Fibroblast of skin of abdomen (primary cell): ENCODE measurements around the gene LIMS3. TPM values are rescaled to one million over a fixed set of nuclear protein-coding genes. Genes with fewer than 3 reads are reported as not detected.
"Not testable (repeated sequence)": the region's sequence is repeated elsewhere in the genome, so short reads cannot be mapped to it uniquely, and the experiment has no call there.

Experiments used
- DNase-seq: peaks from one replicate; pipeline ENCODE4 v3.0.0-alpha.2; 2013
- polyA plus RNA-seq, 2 experiments: library from polyadenylated mRNA; unstranded; fragments of 120-200 nt; gene quantifications; one replicate each; pipeline ENCODE4 v1.2.1, GENCODE V29; 2013; ENCODE audit not compliant: insufficient read length in 2 of 2

The LIMS3 gene, protein sequence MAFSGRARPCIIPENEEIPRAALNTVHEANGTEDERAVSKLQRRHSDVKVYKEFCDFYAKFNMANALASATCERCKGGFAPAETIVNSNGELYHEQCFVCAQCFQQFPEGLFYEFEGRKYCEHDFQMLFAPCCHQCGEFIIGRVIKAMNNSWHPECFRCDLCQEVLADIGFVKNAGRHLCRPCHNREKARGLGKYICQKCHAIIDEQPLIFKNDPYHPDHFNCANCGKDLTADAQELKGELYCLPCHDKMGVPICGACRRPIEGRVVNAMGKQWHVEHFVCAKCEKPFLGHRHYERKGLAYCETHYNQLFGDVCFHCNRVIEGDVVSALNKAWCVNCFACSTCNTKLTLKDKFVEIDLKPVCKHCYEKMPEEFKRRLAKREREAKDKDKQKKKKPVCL
- 14.3 TPM for polyA plus RNA-seq (2013, experiment 1 of 2; ENCODE audit: insufficient read length)
- polyA plus RNA-seq (2013, experiment 2 of 2; ENCODE audit: insufficient read length) = 12.8 TPM

GRCh38 chr2:109898462-109899336 lies at the start of gene LIMS3:
Gene LIMS3, plus strand, starts transcription at chr2:109898688. Its CDS starts 41 bp downstream, at chr2:109898729.
- not testable (repeated sequence) for DNase-seq

DNA sequence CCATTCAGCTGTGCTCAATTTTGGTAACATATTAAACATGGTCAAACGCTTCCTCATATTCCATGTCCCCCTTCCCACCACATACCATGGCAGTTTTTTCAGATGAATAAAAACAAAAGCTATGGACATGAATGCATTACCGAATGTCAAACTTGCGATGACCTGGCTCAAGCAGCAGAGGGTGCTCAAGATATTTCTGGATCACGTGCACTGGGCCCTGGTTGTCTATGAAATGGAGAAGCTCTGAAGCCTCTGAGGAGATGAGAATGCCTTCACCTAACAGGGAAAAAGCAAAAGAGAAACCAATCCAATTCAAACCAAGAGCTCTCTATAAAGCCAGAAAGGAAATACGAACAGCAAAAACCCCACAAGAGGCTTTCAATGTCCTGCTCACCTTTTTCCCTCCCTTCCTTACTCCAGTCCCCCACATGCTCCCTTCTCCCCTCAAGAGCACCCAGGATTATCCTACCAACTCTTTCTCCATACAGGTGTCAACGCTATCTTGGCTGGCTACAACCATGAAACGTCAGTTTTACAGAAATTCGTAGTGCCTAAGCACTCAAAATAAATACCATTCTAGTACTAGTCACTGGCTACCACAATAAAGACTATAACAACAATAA lies 27.2 kb upstream of the LIMS3 start:
- not testable (repeated sequence) for DNase-seq

DNA sequence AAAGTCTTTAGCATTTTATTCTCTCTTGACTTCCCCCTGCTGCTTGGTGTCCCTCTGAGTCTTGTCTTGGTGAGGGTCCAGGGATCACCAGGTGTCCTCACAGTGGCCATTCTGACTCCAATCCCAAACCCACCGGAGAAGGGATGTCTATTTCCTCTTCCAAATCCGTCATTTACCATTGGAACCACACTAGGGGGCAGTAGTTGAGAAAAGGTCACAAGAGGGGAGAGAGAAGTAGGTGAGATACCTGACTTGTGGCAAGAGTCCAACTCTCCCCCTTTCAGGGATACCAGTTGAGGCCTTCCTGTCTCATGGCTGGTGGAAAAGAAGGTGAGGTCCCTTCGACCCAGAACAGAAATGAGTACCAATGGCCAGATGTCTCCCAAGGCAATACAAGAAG lies 21.9 kb upstream of the LIMS3 start:
- DNase-seq = not testable (repeated sequence)

GRCh38 chr2:109882112-109882511 lies 16.4 kb upstream of the LIMS3 start:
- DNase-seq = not testable (repeated sequence)

DNA sequence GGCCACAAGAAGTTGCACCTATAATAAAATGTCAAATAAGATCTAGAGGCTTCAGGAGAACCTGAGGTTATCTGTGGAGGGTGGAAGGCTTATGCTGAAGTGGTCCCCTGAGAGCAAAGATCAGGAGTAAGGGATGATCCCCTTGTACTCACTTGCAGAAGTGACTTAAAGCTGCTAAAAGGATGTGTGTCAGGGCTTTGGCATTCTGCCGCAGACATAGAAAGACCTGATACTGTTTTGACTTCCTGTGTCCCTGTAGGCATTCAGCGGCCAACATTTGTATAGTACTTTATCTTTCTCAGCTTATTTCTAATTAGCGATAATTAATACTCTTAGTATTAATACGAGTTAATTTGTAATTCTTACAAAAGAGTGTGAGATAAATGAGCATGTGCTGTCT lies 10.1 kb upstream of the LIMS3 start:
- DNase-seq = not testable (repeated sequence)

DNA sequence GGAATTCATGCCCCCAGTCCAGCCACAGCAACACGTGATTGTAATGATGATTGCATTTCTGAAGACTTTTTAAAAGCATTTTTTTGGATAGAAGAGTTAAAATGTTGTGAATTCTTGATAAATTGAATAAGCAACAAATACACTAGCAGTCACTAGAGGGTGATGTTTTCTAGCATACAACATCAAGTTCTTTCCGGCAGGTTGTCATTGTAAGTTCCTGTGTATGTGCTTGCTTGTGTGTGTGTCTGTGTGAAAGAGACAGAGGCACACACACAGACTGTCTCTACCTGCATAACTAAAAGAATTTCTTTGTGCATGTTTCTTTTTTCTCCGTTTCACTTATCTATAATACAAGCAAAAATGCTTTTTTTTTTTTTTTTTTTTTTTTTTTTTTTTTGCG lies 8.6 kb upstream of the LIMS3 start:
- not testable (repeated sequence) for DNase-seq

DNA sequence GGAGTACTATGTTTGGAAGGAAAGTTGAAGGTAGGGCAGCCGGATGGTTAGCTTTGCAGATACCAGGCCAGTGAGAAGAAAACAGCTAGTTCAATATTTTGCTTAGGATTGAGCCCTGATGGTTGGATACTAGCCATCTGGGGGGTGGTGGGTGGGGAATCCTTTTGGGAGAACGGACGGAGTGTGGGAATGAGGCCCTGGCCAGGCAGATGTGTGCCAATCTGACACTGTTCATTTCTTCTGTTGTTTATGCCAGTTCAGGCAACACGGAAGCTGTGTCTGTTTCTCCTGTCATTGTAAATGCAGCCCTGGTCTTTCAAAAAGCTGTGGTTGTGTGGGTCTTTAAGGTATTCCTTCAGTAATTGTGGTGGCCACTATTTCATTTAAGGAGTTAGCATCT lies 7.5 kb upstream of the LIMS3 start:
- not testable (repeated sequence) for DNase-seq

DNA sequence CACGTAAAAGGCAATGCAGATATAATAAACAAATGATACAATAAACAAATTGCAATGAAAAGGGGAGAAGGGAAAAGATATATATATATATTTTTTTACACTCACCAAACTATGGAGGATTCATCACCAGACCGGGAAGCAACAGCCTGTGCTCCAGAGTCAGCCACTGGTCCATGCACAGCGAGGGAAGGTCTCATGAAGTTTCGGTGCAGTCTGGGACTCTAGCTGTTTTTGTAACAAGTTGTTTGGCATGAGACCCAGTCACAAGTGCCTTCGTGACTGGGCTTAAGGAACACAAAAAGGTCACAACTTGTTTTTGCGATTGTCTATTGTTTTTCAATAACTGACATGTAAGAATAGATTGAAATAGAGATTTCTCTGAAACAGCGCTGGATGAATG lies 4.8 kb upstream of the LIMS3 start:
- DNase-seq = not testable (repeated sequence)

DNA sequence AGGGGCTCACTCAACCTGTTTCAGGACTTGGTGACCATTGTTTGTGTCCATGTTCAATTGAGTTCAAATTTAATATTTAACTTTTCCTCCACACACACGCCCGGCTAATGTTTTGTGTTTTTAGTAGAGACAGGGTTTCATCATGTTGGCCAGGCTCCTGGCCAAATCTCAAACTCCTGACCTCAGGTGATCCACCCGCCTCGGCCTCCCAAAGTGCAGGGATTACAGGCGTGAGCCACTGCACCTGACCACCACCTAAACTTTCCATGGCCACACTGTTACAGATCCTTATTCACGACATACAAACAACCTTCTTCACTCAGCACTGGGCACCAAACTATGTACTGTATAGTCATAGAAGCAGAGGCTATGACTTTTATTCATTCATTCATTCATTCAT lies 4.3 kb upstream of the LIMS3 start:
- not testable (repeated sequence) for DNase-seq

DNA sequence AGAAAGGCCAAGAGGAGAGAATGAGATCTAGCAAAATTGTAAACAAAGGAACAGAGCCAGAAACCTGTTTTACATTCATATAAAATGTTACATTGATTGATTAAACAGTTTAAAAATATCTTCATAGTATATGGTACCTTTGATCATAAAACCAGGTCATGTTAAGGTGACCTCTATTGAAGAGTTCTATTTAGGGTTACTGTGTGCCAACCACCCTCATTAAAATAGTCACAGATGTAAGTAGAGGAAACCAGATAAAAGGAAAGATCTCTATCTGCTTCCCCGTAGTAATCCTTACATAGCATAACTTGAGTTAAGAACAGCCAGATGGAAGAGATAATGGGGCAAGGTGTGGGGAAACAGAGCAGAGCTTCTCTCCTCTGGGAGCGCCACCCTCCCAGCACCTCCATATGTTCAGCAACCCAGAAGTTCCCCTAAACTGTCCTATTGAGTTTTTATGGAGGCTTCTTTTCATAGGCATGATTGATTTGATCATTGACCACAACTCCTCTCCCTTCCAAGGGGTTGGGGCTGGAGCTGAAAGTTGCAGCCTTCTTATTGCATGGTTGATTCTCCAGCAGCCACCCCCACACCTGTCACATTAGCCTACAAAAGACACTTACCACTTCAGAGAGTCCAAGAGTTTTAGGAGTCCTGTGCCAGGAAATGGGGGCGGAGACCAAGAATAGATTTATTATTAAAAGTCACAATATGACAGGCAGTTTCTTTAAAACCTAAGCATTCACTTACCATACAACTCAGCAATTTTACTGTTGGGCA lies 3.2 kb upstream of the LIMS3 start:
- DNase-seq = not testable (repeated sequence)

- DNase-seq = not testable (repeated sequence)
Measured at GRCh38 chr2:109896212-109896611, 2.3 kb upstream of the LIMS3 start.

- DNase-seq = not testable (repeated sequence)
Measured at GRCh38 chr2:109897769-109898461, 573 bp upstream of the LIMS3 start.

- not testable (repeated sequence) for DNase-seq
Measured at GRCh38 chr2:109905796-109906195, 7.3 kb downstream of the LIMS3 start.

GRCh38 chr2:109908626-109909025 lies 10.1 kb downstream of the LIMS3 start:
- not testable (repeated sequence) for DNase-seq

DNA sequence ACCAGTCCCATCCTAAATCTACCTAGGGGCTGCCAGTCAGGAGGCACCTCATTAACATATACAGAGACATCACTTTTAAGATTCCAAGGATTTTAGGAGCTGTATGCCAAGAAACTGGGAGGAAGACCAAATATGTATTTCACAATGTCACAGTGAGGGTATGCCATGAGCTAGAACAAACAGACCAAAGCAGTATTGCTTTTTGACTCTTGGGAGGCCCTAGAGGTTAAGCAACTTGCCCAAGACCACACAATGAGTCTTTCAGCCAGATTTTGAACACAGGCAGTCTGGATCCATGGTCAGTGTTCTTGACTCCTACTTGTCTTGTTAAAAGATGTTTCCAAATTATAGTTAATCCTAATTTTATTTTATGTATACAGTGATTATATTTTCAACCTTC lies 12.3 kb downstream of the LIMS3 start:
- DNase-seq = not testable (repeated sequence)

DNA sequence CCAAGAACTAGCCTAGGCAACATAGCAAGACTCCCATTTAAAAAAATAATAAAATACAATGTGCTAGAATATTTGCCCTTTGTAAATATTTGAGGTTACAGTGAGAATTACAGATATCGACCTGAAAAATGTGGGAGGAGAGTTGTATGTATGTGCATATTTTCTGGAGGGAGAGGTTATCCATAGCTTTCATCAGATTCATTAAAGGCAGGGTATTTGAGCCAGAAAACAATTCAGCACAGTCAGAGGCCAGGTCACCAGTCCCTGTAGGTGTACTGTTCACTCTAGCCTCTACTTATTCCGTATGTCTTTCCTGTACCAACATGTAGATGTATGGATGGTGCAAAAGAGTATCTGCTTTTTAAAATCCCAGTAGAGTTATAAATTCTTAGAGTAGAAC lies 15.4 kb downstream of the LIMS3 start:
- not testable (repeated sequence) for DNase-seq

DNA sequence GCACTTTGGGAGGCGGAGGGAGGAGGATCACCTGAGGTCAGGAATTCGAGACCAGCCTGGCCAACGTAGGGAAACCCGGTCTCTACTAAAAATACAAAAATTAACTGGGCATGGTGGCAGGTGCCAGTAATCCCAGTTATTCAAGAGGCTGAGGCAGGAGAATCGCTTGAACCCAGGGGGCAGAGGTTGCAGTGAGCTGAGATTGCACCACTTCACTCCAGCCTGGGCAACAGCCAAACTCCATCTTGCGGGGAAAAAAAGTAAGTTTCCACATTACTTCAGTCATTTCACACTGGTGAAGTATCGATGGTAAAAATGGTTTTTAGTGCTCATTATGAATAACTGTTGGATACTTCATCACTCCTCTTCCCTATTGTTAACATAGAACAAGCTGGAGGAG lies 16.1 kb downstream of the LIMS3 start:
- not testable (repeated sequence) for DNase-seq

DNA sequence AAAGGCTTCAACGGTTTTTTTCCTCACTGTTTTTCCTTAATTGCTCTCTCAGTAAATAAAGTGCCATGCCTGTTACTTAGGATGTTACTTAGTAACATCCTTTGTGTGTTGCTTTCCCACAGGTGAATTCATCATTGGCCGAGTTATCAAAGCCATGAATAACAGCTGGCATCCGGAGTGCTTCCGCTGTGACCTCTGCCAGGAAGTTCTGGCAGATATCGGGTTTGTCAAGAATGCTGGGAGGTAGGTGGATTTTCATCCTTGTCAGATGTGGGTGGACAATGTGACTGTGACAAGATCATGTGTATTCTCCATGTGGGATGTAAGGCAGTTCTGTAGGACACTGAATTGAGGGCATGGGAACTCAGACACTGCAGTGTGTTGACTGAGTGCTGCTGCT lies 17.3 kb downstream of the LIMS3 start:
- DNase-seq = not testable (repeated sequence)

DNA sequence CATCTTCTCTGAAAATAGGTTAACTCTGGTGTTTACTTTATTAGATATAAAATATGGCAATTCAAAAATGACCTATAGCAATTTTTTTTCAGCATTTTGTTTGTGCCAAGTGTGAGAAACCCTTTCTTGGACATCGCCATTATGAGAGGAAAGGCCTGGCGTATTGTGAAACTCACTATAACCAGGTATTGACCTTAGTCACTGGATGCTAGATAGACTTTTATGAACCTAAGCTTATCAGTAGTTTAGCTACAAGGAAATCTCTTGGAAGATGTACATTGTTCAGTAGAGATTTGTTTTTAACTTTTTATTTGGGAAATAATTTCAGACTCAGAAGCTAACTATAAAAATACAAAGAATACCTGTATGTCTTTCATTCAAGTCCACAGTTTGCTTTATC lies 21.7 kb downstream of the LIMS3 start:
- DNase-seq = not testable (repeated sequence)

DNA sequence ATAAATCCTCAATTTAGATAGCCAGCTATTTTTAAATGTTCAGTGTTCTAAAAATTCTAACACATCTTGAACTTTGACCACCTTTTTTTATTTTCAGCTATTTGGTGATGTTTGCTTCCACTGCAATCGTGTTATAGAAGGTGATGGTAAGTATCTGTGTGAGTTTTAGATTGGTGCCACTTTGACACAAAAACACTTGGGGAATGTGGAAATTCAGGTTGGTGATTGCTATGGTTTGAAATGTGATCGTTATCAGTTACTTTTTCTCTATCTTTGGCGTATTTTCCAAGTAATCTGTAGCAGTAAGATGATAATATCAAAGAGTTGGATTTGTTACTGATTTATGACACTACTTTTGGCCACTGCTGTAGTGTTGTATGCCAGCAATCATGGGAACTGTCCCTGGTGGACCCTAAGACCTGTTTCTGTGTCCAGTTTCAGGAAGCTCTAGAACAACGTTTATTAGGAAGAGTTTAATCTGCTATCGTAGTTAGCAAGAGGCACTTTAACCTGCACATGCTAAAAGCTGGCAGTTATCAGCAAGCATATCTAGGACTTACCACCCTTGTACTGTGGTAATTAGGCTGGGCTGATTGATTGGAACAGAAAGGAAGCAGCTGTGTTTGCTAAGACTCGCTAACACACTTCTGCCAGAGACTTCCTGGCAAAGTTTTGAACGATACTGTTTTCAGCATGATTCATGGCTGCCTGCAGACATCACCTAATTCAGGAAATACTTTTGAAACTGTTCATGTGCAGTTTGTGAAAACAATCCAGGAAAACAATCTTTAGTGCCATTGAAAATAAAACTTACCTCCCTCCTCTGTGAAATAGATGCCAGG lies 23.3 kb downstream of the LIMS3 start:
- not testable (repeated sequence) for DNase-seq
